C4-2B (cell line): Measurements from ENCODE around the gene HMGCS2.

Experiments used
- CTCF ChIP-seq: fragments of 450-650 bp; conservative IDR thresholded peaks from 2 replicates; pipeline ENCODE4 v1.5.1; 2017; ENCODE audit warnings: mild to moderate bottlenecking
- ZFX ChIP-seq: fragments of 450-650 bp; IDR thresholded peaks from 2 replicates; pipeline ENCODE4 v1.6.1; 2017

- TF ChIP-seq CTCF: no peak
- no peak for TF ChIP-seq ZFX
Measured at GRCh38 chr1:119779869-119780356, 11.2 kb upstream of the HMGCS2 start.
